BE2C (cell line): Measurements from ENCODE around the gene ASCC3.

Experiments used
- DNase-seq: peaks from one replicate; pipeline ENCODE4 v3.0.0-alpha.2; 2020
- H3K27me3 ChIP-seq: fragments of 250-450 bp; sonication (Bioruptor Pico); 2 replicates; pipeline ENCODE4 v1.5.1; 2020; ENCODE audit warnings: mild to moderate bottlenecking
- H3K36me3 ChIP-seq: fragments of 250-450 bp; sonication (Bioruptor Pico); 2 replicates; pipeline ENCODE4 v1.5.1; 2020; ENCODE audit warnings: mild to moderate bottlenecking
- H3K4me1 ChIP-seq: fragments of 250-450 bp; sonication (Bioruptor Pico); 2 replicates; pipeline ENCODE4 v1.5.1; 2020
- H3K4me3 ChIP-seq: 2 replicates; pipeline ENCODE4 v1.5.1; 2011; ENCODE audit warnings: low read depth, low read length
- H3K9me3 ChIP-seq: fragments of 250-450 bp; sonication (Bioruptor Pico); 2 replicates; pipeline ENCODE4 v1.5.1; 2020
- TF ChIP-seq, protein P1 (sequence below): IDR thresholded peaks from 2 replicates; pipeline ENCODE4 v1.5.1; 2012; ENCODE audit warnings: mild to moderate bottlenecking, low read depth, low read length

Gene ASCC3

DNA sequence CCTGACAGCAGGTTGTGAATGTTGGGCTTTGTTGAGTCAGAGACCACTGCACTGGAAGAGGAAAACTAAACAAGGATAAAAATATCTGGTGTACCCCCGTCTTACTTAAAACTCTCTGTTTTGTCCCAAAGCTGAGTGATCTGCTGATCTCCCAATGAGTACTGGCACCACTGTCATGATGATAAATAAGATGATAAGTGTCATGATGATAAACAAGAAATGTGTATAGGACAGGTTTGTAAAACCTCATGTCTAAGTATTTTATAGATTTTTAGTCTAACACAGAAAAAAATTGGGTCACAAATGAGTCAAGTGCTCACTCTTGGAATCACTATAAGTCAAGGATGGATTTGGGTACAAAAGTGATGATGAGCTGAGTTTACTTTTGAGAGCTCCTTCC lies 407.9 kb downstream of the ASCC3 start:
- no peaks in the 10 kb centered on the region for H3K4me1 ChIP-seq
- no peaks in the 10 kb centered on the region for H3K36me3 ChIP-seq
- no peak overlapping the region for H3K4me3 ChIP-seq
- DNase-seq, result no peak
- H3K9me3 ChIP-seq, result no peaks in the 10 kb centered on the region
- TF ChIP-seq, protein P1, sequence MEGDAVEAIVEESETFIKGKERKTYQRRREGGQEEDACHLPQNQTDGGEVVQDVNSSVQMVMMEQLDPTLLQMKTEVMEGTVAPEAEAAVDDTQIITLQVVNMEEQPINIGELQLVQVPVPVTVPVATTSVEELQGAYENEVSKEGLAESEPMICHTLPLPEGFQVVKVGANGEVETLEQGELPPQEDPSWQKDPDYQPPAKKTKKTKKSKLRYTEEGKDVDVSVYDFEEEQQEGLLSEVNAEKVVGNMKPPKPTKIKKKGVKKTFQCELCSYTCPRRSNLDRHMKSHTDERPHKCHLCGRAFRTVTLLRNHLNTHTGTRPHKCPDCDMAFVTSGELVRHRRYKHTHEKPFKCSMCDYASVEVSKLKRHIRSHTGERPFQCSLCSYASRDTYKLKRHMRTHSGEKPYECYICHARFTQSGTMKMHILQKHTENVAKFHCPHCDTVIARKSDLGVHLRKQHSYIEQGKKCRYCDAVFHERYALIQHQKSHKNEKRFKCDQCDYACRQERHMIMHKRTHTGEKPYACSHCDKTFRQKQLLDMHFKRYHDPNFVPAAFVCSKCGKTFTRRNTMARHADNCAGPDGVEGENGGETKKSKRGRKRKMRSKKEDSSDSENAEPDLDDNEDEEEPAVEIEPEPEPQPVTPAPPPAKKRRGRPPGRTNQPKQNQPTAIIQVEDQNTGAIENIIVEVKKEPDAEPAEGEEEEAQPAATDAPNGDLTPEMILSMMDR, result no peak
- H3K27me3 ChIP-seq, result peaks cover 53% of the 10 kb centered on the region

DNA sequence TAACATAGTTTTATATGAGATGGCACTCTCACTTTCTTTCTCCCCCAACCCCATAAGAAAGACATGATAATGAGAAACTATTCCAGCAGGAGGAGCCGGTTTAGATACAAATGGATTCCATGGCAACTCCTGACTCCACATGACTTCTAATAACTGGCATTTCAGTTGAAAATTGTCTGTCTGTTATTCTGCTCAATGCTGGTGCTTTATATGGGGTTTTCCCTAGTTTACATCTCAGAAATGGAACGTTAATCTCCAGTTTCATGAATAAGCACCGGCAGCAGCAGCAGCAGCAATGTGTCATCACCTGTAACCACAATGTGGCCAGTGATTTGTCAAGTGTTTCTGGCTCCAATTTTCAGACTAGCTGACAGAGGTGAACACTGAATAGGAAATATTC lies 408.5 kb downstream of the ASCC3 start:
- Histone ChIP-seq H3K4me3 (no peak overlapping the region), H3K27me3 (peaks cover 58% of the 10 kb centered on the region), H3K36me3 (no peaks in the 10 kb centered on the region), H3K4me1 (no peaks in the 10 kb centered on the region), H3K9me3 (no peaks in the 10 kb centered on the region)
- no peak for DNase-seq
- TF ChIP-seq, protein P1, result no peak

DNA sequence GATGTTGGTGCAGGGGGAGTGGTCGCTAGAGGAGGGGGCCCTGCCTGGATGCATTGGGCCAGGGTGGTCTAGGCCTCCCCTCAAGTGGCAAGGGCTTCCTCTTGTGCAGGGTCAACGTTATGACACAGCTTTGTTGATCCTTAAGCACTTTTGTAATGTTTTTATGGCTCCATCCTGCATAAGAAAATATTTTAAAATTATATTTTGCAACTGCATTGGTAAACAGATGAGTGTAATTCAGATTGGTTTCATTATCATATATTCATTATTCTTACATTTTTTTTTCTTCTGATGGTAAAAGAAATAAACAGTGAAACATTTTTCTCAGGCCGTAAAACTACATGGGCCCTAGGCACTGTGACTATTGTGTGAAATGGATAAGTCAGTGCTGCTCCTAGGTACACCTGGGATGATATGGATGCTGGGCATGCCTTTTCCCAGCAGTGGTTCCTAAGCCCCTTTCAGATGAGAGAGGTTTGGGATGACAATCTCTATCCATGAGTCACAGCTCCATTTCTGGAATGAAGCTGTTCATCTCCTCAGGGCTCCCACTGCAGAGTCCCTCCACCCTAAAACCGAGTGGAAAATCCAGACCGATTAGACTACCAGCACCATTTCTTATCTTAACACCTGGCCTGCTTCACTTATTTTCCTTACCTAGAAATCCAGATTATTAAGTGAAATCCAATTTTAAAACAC lies 410.6 kb downstream of the ASCC3 start:
- Histone ChIP-seq H3K9me3 (no peaks in the 10 kb centered on the region), H3K4me3 (no peak overlapping the region), H3K4me1 (no peaks in the 10 kb centered on the region), H3K36me3 (no peaks in the 10 kb centered on the region), H3K27me3 (peaks cover 76% of the 10 kb centered on the region)
- TF ChIP-seq, protein P1, result no peak
- no peak for DNase-seq

DNA sequence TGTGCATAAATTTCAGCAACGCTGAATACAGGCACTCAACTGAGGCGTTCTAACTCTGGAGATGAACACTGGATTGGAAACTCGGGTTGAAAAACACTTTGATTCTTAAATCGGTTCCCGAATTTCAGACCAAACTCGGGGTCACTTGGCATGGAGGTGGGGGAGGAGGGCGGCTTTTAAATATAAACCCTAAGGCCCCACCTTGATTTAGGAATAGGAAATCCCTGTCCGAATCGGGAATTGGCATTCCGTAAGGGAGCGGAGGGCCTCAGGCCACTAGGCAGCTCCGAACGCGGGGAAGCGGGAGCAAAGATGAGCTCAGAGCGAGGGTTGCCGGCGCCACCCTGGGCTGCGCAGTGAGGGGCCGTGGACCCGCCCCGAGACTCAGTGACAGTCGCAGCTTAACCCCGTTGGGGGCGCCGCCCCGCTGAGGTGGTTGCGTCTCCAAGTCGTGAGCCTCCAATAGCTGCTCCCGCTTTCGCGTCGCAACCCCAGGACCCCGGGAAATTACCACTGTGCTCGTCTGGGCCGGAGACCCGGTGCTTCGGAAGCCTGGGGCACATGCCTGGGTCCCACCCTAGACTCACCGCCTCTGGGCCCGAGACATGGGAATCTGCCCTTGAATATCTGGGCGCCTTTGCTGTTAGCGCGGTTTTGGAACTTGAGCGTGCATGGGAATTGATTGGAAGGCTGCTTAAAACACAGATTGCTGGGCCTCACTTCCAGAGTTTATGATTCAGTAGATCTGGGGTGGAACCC lies 411.8 kb downstream of the ASCC3 start:
- TF ChIP-seq, protein P1, result no peak
- Histone ChIP-seq H3K4me1 (no peaks in the 10 kb centered on the region), H3K36me3 (no peaks in the 10 kb centered on the region), H3K4me3 (no peak overlapping the region), H3K27me3 (peaks cover 84% of the 10 kb centered on the region), H3K9me3 (no peaks in the 10 kb centered on the region)
- DNase-seq, result no peak

DNA sequence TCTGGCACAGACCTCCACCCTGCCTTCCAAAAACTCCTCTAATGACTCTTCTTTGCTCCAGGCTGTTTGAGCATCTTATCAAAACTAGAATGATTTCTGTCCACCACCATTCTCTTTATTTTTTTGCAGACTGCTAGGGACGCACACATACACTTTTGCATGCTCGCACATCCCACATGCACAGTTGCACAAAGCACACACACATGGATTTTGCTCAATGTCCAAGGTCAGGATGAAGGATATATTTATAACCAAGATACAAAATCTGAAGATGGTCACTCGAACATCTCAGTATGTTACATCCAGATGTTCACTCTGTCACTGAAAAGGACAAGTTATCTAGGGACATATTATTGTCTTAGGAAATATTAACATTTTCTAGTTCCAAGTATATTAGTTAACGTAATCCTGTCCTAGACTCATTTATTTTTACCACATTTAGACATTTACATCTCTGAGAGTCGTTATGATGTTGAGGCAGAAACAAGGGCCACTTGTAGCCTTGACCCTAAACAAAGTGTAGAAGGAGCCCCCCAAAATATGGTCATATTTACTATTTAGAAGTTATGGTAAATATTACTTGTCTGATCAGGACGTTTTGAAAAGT lies 413.0 kb downstream of the ASCC3 start:
- H3K4me1 ChIP-seq, result no peaks in the 10 kb centered on the region
- H3K9me3 ChIP-seq, result no peaks in the 10 kb centered on the region
- H3K36me3 ChIP-seq, result no peaks in the 10 kb centered on the region
- H3K27me3 ChIP-seq, result peaks cover 93% of the 10 kb centered on the region
- no peak for DNase-seq
- TF ChIP-seq, protein P1, result no peak
- no peak overlapping the region for H3K4me3 ChIP-seq
